GM12874 (cell line): ENCODE data around the gene STAT6.

ENCODE experiments used
- TF ChIP-seq, protein P1 (sequence below): IDR thresholded peaks from 2 replicates; pipeline ENCODE4 v1.5.1; 2011; ENCODE audit warnings: low read depth, mild to moderate bottlenecking, control low read depth, low read length, moderate library complexity; ENCODE audit not compliant: insufficient read depth

The STAT6 gene

DNA sequence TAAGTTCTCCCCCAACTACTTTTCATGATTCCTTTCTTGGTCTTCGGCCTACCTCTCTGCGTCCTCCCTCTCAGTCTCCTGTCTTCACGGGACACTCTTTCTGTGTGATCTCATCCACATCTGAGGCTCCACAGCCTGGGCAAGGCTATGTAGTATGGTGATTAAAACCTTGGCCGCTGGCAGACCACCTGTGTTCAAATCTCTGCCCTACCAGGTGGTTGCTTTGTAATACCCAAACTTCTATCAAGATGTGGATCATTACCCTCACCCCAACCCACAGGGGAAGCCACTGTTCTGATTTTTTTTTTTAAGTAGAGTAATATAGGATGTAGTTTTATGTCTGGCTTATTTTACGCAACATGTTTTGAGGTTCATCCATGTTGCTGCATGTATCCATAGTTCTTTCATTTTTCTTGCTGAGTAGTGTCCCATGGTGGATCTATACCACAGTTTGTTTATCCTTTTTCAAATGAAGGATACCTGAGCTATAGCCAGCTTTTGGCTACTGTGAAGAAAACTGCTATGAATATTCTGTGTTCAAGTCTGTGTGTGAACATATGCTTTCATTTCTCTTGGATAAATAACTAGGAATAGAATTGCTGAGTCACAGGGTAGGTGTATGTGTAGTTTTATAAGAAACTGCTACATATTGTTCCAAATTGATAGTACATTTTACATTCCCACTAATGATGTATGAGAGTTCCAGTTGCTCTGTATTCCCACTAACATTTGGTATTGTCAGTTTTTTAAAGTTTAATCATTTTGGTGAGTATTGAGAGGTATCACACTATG lies 8.3 kb upstream of the STAT6 start:
- TF ChIP-seq, protein P1, sequence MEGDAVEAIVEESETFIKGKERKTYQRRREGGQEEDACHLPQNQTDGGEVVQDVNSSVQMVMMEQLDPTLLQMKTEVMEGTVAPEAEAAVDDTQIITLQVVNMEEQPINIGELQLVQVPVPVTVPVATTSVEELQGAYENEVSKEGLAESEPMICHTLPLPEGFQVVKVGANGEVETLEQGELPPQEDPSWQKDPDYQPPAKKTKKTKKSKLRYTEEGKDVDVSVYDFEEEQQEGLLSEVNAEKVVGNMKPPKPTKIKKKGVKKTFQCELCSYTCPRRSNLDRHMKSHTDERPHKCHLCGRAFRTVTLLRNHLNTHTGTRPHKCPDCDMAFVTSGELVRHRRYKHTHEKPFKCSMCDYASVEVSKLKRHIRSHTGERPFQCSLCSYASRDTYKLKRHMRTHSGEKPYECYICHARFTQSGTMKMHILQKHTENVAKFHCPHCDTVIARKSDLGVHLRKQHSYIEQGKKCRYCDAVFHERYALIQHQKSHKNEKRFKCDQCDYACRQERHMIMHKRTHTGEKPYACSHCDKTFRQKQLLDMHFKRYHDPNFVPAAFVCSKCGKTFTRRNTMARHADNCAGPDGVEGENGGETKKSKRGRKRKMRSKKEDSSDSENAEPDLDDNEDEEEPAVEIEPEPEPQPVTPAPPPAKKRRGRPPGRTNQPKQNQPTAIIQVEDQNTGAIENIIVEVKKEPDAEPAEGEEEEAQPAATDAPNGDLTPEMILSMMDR, result no peak

DNA sequence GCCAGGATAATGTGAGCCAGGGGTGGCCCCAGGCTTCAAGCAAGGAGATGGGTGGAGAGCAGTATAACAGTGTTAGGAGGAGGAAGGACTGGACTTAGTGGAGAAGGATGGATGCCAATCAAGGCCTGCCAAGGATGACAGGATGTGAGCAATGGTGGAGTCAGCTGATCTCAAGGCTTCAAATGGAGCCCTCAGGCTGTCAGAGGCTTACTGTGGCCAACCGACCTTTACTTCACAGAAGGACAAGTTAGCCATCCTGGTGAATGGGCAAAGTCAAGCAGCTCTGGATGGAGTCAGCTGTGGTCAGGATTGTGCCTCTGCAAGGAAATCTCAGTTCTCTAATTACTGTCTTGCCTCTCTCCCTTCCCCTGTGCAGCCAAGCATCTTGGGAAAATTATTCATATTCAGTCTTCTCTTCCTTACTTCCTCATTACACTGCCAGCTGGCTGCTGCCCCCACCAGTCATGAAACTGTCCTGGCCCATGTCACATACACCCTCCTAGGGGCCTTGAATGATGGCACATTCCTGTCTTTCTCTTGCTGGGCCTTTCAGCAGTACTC lies 7.6 kb upstream of the STAT6 start:
- TF ChIP-seq, protein P1, result no peak

DNA sequence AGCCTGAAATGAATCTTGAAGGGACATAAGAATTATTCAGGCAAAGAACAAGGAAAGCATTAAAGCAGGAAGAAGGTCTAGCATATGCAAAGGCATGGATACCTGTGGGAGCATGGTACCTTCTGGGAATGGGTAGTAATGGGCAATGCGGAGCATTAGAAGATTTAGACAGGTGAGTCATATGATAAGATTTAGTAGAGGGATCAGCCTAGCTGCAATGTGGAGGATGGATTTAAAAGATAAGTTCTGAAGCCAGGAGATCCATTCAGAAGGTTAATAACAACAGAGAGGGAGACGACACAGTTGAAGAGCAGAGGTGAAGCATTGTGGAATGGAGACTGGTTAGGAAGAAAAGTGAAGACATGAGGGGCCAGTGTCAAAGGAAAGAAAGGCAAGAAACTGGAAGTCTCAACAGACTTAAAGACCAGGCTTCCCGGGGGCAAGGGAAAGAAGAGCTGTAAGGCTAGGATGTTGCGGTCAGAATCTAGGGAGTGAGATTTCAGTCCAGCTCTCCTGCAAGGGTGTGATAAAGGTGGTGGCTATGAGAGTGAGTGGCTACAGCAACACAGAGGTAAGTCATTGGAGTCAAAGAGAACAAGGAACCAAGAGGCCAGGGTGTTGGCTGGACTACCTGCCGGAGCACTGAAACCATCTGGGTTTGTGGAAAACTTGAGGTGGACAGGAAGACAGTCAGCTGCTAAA lies 5.6 kb upstream of the STAT6 start:
- TF ChIP-seq, protein P1, result no peak

DNA sequence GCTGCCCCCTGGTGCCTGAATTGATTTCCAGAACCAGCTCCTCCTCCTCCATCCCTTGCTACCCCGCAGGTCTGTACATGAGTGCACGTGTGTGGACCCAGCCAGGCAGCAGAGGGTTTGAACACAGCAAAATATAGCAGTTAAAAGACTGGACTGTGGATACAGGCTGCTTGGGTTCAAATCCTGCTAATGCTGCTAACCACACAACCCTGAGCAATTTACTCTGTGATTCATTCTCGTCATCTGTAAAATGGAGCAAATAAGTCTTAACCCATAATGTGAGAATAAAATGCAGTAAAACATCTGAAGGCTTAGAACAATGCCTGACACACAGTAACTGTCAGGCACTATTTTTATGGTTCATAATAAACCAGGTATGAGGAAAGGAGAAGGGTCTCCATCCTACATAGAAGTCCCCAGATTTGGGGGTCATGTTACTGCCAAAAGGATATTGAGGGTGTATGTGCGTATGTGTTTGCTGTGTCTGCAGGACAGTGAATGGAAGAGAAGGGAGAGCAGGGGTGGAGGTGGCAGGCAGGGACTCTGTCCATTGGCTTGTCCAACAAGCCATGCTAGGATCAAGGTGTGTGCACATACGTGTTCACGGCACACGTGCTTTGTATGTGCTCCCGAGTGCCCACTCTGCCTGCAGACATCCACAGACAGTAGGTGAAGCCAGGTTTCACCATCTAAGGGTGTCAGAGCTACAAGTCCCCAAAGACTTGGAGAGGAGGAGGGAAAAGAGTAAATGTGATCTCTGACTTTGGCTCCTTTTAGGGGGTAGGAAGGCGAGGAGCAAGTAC lies 1.5 kb upstream of the STAT6 start:
- TF ChIP-seq, protein P1, result peak; percentile 76

DNA sequence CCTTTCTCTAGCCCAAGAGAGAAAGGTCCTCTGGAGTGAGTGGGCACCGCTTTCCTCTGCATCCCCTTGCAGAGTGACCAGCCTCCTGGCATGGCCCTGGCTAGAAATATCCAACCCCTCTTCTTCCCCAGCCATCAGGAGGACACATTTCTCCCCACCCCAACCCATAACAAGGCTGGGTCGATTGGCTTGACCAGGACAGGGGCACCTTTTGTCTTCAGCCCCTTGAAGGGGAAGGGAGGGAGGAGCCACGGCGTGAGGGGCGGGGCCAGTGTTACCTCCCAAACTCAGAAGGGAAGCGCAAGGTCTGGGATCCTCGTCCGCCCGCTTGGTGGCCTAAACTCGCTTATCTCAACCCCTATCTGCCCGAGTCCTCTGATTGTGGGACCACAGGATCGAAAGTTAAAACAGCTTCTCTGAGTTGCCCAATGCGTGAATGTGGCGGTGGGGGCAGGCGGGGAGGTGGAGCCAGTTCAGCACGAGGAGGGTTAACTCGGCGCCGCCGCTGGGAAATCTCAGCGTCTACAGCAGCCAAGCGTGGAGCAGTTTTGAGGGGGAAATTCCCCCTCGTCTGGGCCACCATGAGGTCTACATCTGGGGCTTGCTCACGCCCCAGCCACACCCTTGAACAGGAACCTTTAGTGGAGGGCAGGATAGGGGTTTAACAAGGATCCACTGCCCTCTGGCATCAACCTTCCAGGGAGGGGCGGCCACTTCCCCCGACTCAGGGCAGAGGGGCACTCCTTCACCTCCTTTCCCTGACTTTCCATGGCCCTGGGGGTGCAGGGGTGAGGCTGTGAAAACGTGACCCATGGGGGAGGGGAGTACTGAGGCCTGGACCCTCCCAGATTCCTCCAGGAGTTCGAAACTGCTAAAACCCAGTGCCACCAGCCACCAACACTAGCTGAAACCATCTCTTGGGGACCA lies 795 bp downstream of the STAT6 start:
- TF ChIP-seq, protein P1, result no peak

DNA sequence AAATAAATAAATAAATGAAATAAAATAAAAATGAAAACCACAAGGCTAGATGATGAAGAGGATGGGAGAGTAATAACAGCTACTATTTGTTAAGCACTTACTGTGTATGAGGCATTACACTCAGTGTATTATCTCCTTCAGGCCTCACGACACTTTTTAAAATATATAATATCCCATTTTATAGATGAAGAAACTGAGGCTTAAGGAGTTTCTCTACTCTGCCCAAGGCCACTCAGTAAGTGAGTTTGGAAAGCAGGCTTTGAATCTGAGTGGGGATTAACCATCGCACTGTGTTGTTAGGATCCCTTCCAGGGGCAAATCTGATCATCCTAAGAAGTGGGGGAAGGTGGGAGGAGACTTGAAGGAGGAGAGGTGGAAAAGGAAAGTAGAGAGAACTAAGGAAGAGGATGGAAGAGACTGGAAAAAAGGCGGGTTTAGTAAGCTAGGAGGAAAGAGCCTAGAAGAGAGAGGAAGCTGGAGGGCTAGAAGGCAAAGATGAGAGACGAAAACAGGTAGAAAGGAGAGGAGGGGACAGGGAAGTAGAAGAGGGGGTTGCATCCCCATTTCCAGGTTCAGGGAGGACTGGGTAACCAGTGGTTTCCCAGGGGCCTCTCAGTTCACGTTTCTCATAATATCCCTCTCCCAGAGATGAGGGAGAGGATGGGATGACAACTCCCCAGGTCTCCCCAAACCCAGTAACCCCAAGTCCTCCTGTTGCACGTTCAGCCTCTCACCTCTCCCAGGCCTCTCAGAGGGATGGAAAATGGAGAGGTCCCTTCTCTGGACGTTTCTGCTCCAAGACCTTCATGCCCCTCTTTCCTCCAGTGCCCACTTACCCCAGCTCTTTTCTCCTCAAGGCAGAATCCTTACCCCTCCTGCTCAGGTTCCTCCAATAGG lies 1.7 kb downstream of the STAT6 start:
- TF ChIP-seq, protein P1, result no peak
